Endothelial cell of umbilical vein (primary cell): ENCODE data around the gene CROCC. TPM values are rescaled to one million over a fixed set of nuclear protein-coding genes. Genes with fewer than 3 reads are reported as not detected.

Source experiments
- BruUV-seq: library from RNA; stranded (reverse); fragments of 400-500 nt; replicated peaks from 2 replicates; lab custom pipeline; 2021; lab: Mats Ljungman, UMichigan
- CTCF ChIA-PET: fragments of 300-600, 350-600 bp; sonication (Branson Sonifier 250); formaldehyde crosslinking; loops from one replicate; lab custom pipeline; 2021; ENCODE audit warnings: antibody characterized with exemption, inconsistent platforms; lab: Charles Lee
- POLR2A ChIA-PET: fragments of 300-600, 350-600 bp; sonication (Branson Sonifier 250); formaldehyde crosslinking; loops from one replicate; lab custom pipeline; 2021; ENCODE audit warnings: antibody characterized with exemption, inconsistent platforms; lab: Charles Lee
- DNase-seq: peaks from one replicate; pipeline ENCODE4 v3.0.0-alpha.2; 2011; ENCODE audit warnings: low read depth, low spot score
- FAIRE-seq: peaks from 2 replicates; lab custom pipeline; 2011; peaks lifted over from hg19 to GRCh38; lab: Jason Lieb, UNC
- H2AFZ ChIP-seq: 2 replicates; pipeline ENCODE4 v1.6.0; 2012; ENCODE audit warnings: low read depth, low read length, control low read depth, inconsistent platforms
- H3K27ac ChIP-seq: 2 replicates; pipeline ENCODE4 v1.5.1; 2011; ENCODE audit warnings: low read depth, mild to moderate bottlenecking, control low read depth, low read length, moderate library complexity; ENCODE audit not compliant: insufficient read depth
- H3K27me3 ChIP-seq, 2 experiments: 2 replicates each; pipeline versions ENCODE4 v1.6.0 to v1.6.1; 2011; ENCODE audit warnings: low read length in 2 of 2, mixed read lengths in 1 of 2; ENCODE audit not compliant: control insufficient read depth in 2 of 2, insufficient read depth in 2 of 2
- H3K36me3 ChIP-seq, 2 experiments: 2 replicates in 1 of 2; 3 replicates in 1 of 2; pipeline ENCODE4 v1.5.1; 2011; ENCODE audit warnings: low read length in 2 of 2, mild to moderate bottlenecking in 1 of 2, moderate library complexity in 1 of 2; ENCODE audit not compliant: control insufficient read depth in 2 of 2, insufficient read depth in 2 of 2; ENCODE audit errors: extremely low read depth in 1 of 2
- H3K4me1 ChIP-seq: 3 replicates; pipeline ENCODE4 v1.5.1; 2011; ENCODE audit warnings: mild to moderate bottlenecking, low read length; ENCODE audit not compliant: control insufficient read depth, insufficient read depth; ENCODE audit errors: extremely low read depth
- H3K4me2 ChIP-seq: 2 replicates; pipeline ENCODE4 v1.6.1; 2011; ENCODE audit warnings: low read length, control low read depth, mixed read lengths; ENCODE audit not compliant: insufficient read depth
- H3K4me3 ChIP-seq, 3 experiments: fragments of 200-600 bp in 1 of 3; sonication (generic), shearing (Covaris generic) in 1 of 3; replicated peaks in 1 of 3; 2 replicates each; pipeline ENCODE4 v1.5.1; 2011 to 2016; ENCODE audit warnings: control low read depth in 3 of 3, low read length in 3 of 3, mild to moderate bottlenecking in 2 of 3, inconsistent platforms in 1 of 3, low read depth in 1 of 3, moderate library complexity in 1 of 3; ENCODE audit not compliant: insufficient read depth in 1 of 3
- H3K79me2 ChIP-seq: 2 replicates; pipeline ENCODE4 v1.6.0; 2012; ENCODE audit warnings: low read length, inconsistent platforms; ENCODE audit not compliant: control insufficient read depth, insufficient read depth
- H3K9ac ChIP-seq: replicated peaks from 2 replicates; pipeline ENCODE3; 2011; ENCODE audit warnings: low read length, control low read depth; ENCODE audit not compliant: insufficient read depth; ENCODE audit errors: extremely low read depth
- H3K9me1 ChIP-seq: replicated peaks from 3 replicates; pipeline ENCODE4 v1.6.0; 2011; ENCODE audit warnings: mild to moderate bottlenecking, low read length; ENCODE audit not compliant: control insufficient read depth, insufficient read depth; ENCODE audit errors: extremely low read depth
- H3K9me3 ChIP-seq: replicated peaks from 2 replicates; pipeline ENCODE4 v1.5.1; 2012; ENCODE audit warnings: low read length, inconsistent platforms; ENCODE audit not compliant: control insufficient read depth, insufficient read depth
- H4K20me1 ChIP-seq: replicated peaks from 2 replicates; pipeline ENCODE3; 2011; ENCODE audit warnings: mild to moderate bottlenecking, low read length; ENCODE audit not compliant: control insufficient read depth, insufficient read depth; ENCODE audit errors: extremely low read depth
- EZH2 ChIP-seq: IDR thresholded peaks from 2 replicates; pipeline ENCODE4 v1.6.1; 2012; ENCODE audit warnings: borderline replicate concordance, low read depth, mild to moderate bottlenecking, moderate library complexity, low read length, inconsistent platforms; ENCODE audit not compliant: severe bottlenecking
- FOS ChIP-seq: IDR thresholded peaks from 2 replicates; pipeline ENCODE4 v1.6.1; 2011; ENCODE audit warnings: mild to moderate bottlenecking, low read length, moderate library complexity, borderline replicate concordance; ENCODE audit not compliant: insufficient read depth
- GATA2 ChIP-seq: IDR thresholded peaks from 2 replicates; pipeline ENCODE4 v1.7.0; 2011; ENCODE audit warnings: low read depth, mild to moderate bottlenecking, moderate library complexity, mixed read lengths, low read length; ENCODE audit not compliant: insufficient read length, insufficient read depth
- JUN ChIP-seq: IDR thresholded peaks from 2 replicates; pipeline ENCODE4 v1.6.1; 2011; ENCODE audit warnings: borderline replicate concordance, low read depth; ENCODE audit not compliant: insufficient read length, insufficient read depth
- POLR2A ChIP-seq: IDR thresholded peaks from 2 replicates; pipeline ENCODE4 v1.6.1; 2012; ENCODE audit warnings: low read depth, mild to moderate bottlenecking, control low read depth, low read length
- POLR2AphosphoS5 ChIP-seq: IDR thresholded peaks from 2 replicates; pipeline ENCODE4 v1.6.1; 2012; ENCODE audit warnings: low read depth, mild to moderate bottlenecking, control low read depth, low read length, moderate library complexity; ENCODE audit not compliant: insufficient read depth
- dilution Hi-C: fragments of 300-500 bp; cut with MboI; formaldehyde crosslinking; loops from one replicate; pipeline ENCODE4 v1.15.0; 2019; ENCODE audit warnings: low sequenced_read_pairs; ENCODE audit not compliant: extremely low pct_ligation_motif_present
- intact Hi-C: fragments of 100-400 bp; cut with micrococcal nuclease; formaldehyde crosslinking; loops from one replicate; pipeline ENCODE4 v1.10.0; 2022
- polyA plus RNA-seq, 4 experiments: library from polyadenylated mRNA; depleted of rRNA in 3 of 4; stranded (reverse) in 3 of 4; unstranded in 1 of 4; fragments of >200 nt; gene quantifications; 2 replicates each; pipeline versions ENCODE4 v1.2.1 to v1.2.3, GENCODE V29; 2011 to 2012; ENCODE audit warnings: missing spikeins in 1 of 4
- total RNA-seq: library from RNA; stranded (reverse); gene quantifications from 2 replicates; pipeline ENCODE4 v1.2.3, GENCODE V29; 2021

CROCC gene
- total and polyA plus RNA-seq, 2 donors (not counting 3 experiments of a cell fraction or from before 2014, with no cell fraction given) = 18.3 to 35.5 TPM

- H3K9ac ChIP-seq = peak overlapping the region; percentile 94
- no TSS peak for BruUV-seq
- peaks cover 19% of the 10 kb centered on the region for H3K4me1 ChIP-seq
- no peaks in the 10 kb centered on the region for H3K9me3 ChIP-seq
- TF ChIP-seq JUN (no peak), GATA2 (no peak), POLR2AphosphoS5 (no peak), FOS (no peak), POLR2A (no peak)
- POLR2A ChIA-PET = no interaction called here
- peak overlapping the region; percentile 91 for H3K4me2 ChIP-seq
- H3K9me1 ChIP-seq = no peaks in the 10 kb centered on the region
- peak overlapping the region; percentile 92 for H3K27ac ChIP-seq
- dilution Hi-C loops (no loop called here), intact Hi-C loops (no loop called here)
- peak overlapping the region in 2 of 3 experiments; percentile 57 to 74 for H3K4me3 ChIP-seq
- DNase-seq = no peak
- peak overlapping the region; percentile 91 for H2AFZ ChIP-seq
- H3K79me2 ChIP-seq = no peaks in the 10 kb centered on the region
- no peaks in the 10 kb centered on the region for H3K36me3 ChIP-seq
- no peak for FAIRE-seq
- H3K27me3 ChIP-seq = no peaks in the 10 kb centered on the region
- no peaks in the 10 kb centered on the region for H4K20me1 ChIP-seq
- CTCF ChIA-PET = interaction anchor here (1.2 to 2.1 kb wide), 5 partner anchors 11 to 282 kb away, joined by 3 to 7 read pairs (median 4); no protein-coding TSS in a partner anchor
Measured at GRCh38 chr1:16903458-16903796, 18.3 kb upstream of the CROCC start.

DNA sequence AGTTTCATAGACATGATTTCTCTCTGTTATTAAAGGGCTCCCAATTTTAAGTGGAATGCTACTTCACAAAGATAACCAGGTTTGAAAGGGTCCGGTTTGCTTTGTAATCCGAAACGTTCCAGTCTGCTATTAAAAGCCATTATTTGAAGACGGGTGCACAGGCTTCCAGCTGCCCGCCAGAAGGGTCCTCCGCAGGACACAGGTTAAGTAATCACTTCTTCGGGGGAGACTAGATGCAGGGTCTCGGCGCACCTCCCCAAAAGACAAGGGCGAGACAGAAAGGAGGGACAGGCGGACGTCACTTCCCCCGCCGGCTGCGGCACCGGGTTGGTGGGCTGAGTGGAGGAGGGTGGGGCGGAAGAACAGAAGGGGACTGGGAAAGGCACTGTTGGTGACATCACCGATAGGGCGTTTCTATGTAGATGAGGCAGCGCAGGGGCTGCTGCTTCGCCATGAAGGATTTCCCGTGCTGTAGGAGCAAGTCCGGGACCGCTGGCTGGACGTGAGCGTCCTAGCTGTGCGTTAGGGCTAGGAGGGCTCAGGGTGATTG lies 17.1 kb upstream of the CROCC start:
- Histone ChIP-seq H3K36me3 (no peaks in the 10 kb centered on the region), H3K27me3 (no peaks in the 10 kb centered on the region), H3K4me3 (peak overlapping the region; percentile 29 to 67 (median 34)), H3K4me1 (peaks cover 19% of the 10 kb centered on the region), H3K9ac (peak overlapping the region; percentile 94), H3K27ac (peak overlapping the region; percentile 92), H2AFZ (peak overlapping the region; percentile 78), H3K79me2 (no peaks in the 10 kb centered on the region), H3K9me1 (no peaks in the 10 kb centered on the region), H4K20me1 (no peaks in the 10 kb centered on the region), H3K4me2 (peak overlapping the region; percentile 91), H3K9me3 (no peaks in the 10 kb centered on the region)
- no TSS peak for BruUV-seq
- DNase-seq (peak; percentile 99), FAIRE-seq (peak; percentile 99)
- no peak for TF ChIP-seq EZH2
- TF ChIP-seq FOS = peak; percentile 10
- dilution Hi-C loops (no loop called here), intact Hi-C loops (loop anchor here (1.0 to 2.0 kb wide), 3 partner anchors 8 to 534 kb away; partner anchors contain the start of genes RCC2 and RNU1-1)
- CTCF ChIA-PET = interaction anchor here (1.2 to 2.1 kb wide), 5 partner anchors 14 to 284 kb away, joined by 4 to 7 read pairs (median 4); no protein-coding TSS in a partner anchor
- POLR2A ChIA-PET = interaction anchor here (0.9 to 1.3 kb wide), 6 partner anchors 8 to 74 kb away, joined by 4 to 12 read pairs (median 5); partner anchors contain the start of gene CROCC
